ENCODE measurements around the gene LCE2C.

DNA sequence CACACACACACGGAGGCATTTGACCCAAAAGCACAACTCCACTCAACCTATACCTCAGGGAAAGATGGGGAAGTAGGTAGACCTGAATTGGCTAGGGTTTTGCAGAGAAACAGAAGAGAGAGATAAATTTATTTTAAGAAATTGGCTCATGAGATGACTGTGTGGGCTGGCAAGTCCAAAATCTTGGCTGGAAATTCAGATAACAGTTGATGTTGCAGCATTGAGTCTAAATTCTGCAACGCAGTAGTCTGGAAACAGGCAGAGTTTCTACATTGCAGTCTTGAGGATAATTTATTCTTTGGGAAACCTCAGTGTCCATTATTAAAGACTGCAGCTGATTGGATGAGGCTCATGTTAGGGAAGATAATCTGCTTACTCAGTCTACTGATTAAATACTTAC is 6.5 kb downstream of the LCE2C start:
- TF ChIP-seq, protein P1, sequence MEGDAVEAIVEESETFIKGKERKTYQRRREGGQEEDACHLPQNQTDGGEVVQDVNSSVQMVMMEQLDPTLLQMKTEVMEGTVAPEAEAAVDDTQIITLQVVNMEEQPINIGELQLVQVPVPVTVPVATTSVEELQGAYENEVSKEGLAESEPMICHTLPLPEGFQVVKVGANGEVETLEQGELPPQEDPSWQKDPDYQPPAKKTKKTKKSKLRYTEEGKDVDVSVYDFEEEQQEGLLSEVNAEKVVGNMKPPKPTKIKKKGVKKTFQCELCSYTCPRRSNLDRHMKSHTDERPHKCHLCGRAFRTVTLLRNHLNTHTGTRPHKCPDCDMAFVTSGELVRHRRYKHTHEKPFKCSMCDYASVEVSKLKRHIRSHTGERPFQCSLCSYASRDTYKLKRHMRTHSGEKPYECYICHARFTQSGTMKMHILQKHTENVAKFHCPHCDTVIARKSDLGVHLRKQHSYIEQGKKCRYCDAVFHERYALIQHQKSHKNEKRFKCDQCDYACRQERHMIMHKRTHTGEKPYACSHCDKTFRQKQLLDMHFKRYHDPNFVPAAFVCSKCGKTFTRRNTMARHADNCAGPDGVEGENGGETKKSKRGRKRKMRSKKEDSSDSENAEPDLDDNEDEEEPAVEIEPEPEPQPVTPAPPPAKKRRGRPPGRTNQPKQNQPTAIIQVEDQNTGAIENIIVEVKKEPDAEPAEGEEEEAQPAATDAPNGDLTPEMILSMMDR (IDR thresholded peaks at IDR 0.05; ENCODE audit: low read length), result no peak
- TF ChIP-seq EZH2phosphoT487 (IDR thresholded peaks at IDR 0.05; ENCODE audit: low read length) (no peak), EZH2 (optimal IDR thresholded peaks at IDR 0.05; ENCODE audit: low read depth, low read length) (no peak)

Measured in MM.1S (cell line).